Endothelial cell of umbilical vein (primary cell): Measurements from ENCODE around the gene RGS9. TPM values are rescaled to one million over a fixed set of nuclear protein-coding genes. Genes with fewer than 3 reads are reported as not detected.

ENCODE experiments used
- BruUV-seq: library from RNA; stranded (reverse); fragments of 400-500 nt; replicated peaks from 2 replicates; lab custom pipeline; 2021; lab: Mats Ljungman, UMichigan
- CTCF ChIA-PET: fragments of 300-600, 350-600 bp; sonication (Branson Sonifier 250); formaldehyde crosslinking; loops from one replicate; lab custom pipeline; 2021; ENCODE audit warnings: antibody characterized with exemption, inconsistent platforms; lab: Charles Lee
- POLR2A ChIA-PET: fragments of 300-600, 350-600 bp; sonication (Branson Sonifier 250); formaldehyde crosslinking; loops from one replicate; lab custom pipeline; 2021; ENCODE audit warnings: antibody characterized with exemption, inconsistent platforms; lab: Charles Lee
- DNase-seq: peaks from one replicate; pipeline ENCODE4 v3.0.0-alpha.2; 2011; ENCODE audit warnings: low read depth, low spot score
- FAIRE-seq: peaks from 2 replicates; lab custom pipeline; 2011; peaks lifted over from hg19 to GRCh38; lab: Jason Lieb, UNC
- H2AFZ ChIP-seq: 2 replicates; pipeline ENCODE4 v1.6.0; 2012; ENCODE audit warnings: low read depth, low read length, control low read depth, inconsistent platforms
- H3K27ac ChIP-seq: 2 replicates; pipeline ENCODE4 v1.5.1; 2011; ENCODE audit warnings: low read depth, mild to moderate bottlenecking, control low read depth, low read length, moderate library complexity; ENCODE audit not compliant: insufficient read depth
- H3K27me3 ChIP-seq, 2 experiments: 2 replicates each; pipeline versions ENCODE4 v1.6.0 to v1.6.1; 2011; ENCODE audit warnings: low read length in 2 of 2, mixed read lengths in 1 of 2; ENCODE audit not compliant: control insufficient read depth in 2 of 2, insufficient read depth in 2 of 2
- H3K36me3 ChIP-seq, 2 experiments: 2 replicates in 1 of 2; 3 replicates in 1 of 2; pipeline ENCODE4 v1.5.1; 2011; ENCODE audit warnings: low read length in 2 of 2, mild to moderate bottlenecking in 1 of 2, moderate library complexity in 1 of 2; ENCODE audit not compliant: control insufficient read depth in 2 of 2, insufficient read depth in 2 of 2; ENCODE audit errors: extremely low read depth in 1 of 2
- H3K4me1 ChIP-seq: 3 replicates; pipeline ENCODE4 v1.5.1; 2011; ENCODE audit warnings: mild to moderate bottlenecking, low read length; ENCODE audit not compliant: control insufficient read depth, insufficient read depth; ENCODE audit errors: extremely low read depth
- H3K4me2 ChIP-seq: 2 replicates; pipeline ENCODE4 v1.6.1; 2011; ENCODE audit warnings: low read length, control low read depth, mixed read lengths; ENCODE audit not compliant: insufficient read depth
- H3K4me3 ChIP-seq, 3 experiments: fragments of 200-600 bp in 1 of 3; sonication (generic), shearing (Covaris generic) in 1 of 3; replicated peaks in 1 of 3; 2 replicates each; pipeline ENCODE4 v1.5.1; 2011 to 2016; ENCODE audit warnings: control low read depth in 3 of 3, low read length in 3 of 3, mild to moderate bottlenecking in 2 of 3, inconsistent platforms in 1 of 3, low read depth in 1 of 3, moderate library complexity in 1 of 3; ENCODE audit not compliant: insufficient read depth in 1 of 3
- H3K79me2 ChIP-seq: 2 replicates; pipeline ENCODE4 v1.6.0; 2012; ENCODE audit warnings: low read length, inconsistent platforms; ENCODE audit not compliant: control insufficient read depth, insufficient read depth
- H3K9ac ChIP-seq: replicated peaks from 2 replicates; pipeline ENCODE3; 2011; ENCODE audit warnings: low read length, control low read depth; ENCODE audit not compliant: insufficient read depth; ENCODE audit errors: extremely low read depth
- H3K9me1 ChIP-seq: replicated peaks from 3 replicates; pipeline ENCODE4 v1.6.0; 2011; ENCODE audit warnings: mild to moderate bottlenecking, low read length; ENCODE audit not compliant: control insufficient read depth, insufficient read depth; ENCODE audit errors: extremely low read depth
- H3K9me3 ChIP-seq: replicated peaks from 2 replicates; pipeline ENCODE4 v1.5.1; 2012; ENCODE audit warnings: low read length, inconsistent platforms; ENCODE audit not compliant: control insufficient read depth, insufficient read depth
- H4K20me1 ChIP-seq: replicated peaks from 2 replicates; pipeline ENCODE3; 2011; ENCODE audit warnings: mild to moderate bottlenecking, low read length; ENCODE audit not compliant: control insufficient read depth, insufficient read depth; ENCODE audit errors: extremely low read depth
- EZH2 ChIP-seq: IDR thresholded peaks from 2 replicates; pipeline ENCODE4 v1.6.1; 2012; ENCODE audit warnings: borderline replicate concordance, low read depth, mild to moderate bottlenecking, moderate library complexity, low read length, inconsistent platforms; ENCODE audit not compliant: severe bottlenecking
- FOS ChIP-seq: IDR thresholded peaks from 2 replicates; pipeline ENCODE4 v1.6.1; 2011; ENCODE audit warnings: mild to moderate bottlenecking, low read length, moderate library complexity, borderline replicate concordance; ENCODE audit not compliant: insufficient read depth
- GATA2 ChIP-seq: IDR thresholded peaks from 2 replicates; pipeline ENCODE4 v1.7.0; 2011; ENCODE audit warnings: low read depth, mild to moderate bottlenecking, moderate library complexity, mixed read lengths, low read length; ENCODE audit not compliant: insufficient read length, insufficient read depth
- JUN ChIP-seq: IDR thresholded peaks from 2 replicates; pipeline ENCODE4 v1.6.1; 2011; ENCODE audit warnings: borderline replicate concordance, low read depth; ENCODE audit not compliant: insufficient read length, insufficient read depth
- MYC ChIP-seq: IDR thresholded peaks from one replicate; pipeline ENCODE4 v1.6.1; 2011; ENCODE audit warnings: mild to moderate bottlenecking, low read depth, low read length
- POLR2A ChIP-seq: IDR thresholded peaks from 2 replicates; pipeline ENCODE4 v1.6.1; 2012; ENCODE audit warnings: low read depth, mild to moderate bottlenecking, control low read depth, low read length
- POLR2AphosphoS5 ChIP-seq: IDR thresholded peaks from 2 replicates; pipeline ENCODE4 v1.6.1; 2012; ENCODE audit warnings: low read depth, mild to moderate bottlenecking, control low read depth, low read length, moderate library complexity; ENCODE audit not compliant: insufficient read depth
- dilution Hi-C: fragments of 300-500 bp; cut with MboI; formaldehyde crosslinking; loops from one replicate; pipeline ENCODE4 v1.15.0; 2019; ENCODE audit warnings: low sequenced_read_pairs; ENCODE audit not compliant: extremely low pct_ligation_motif_present
- intact Hi-C: fragments of 100-400 bp; cut with micrococcal nuclease; formaldehyde crosslinking; loops from one replicate; pipeline ENCODE4 v1.10.0; 2022
- polyA plus RNA-seq, 4 experiments: library from polyadenylated mRNA; depleted of rRNA in 3 of 4; stranded (reverse) in 3 of 4; unstranded in 1 of 4; fragments of >200 nt; gene quantifications; 2 replicates each; pipeline versions ENCODE4 v1.2.1 to v1.2.3, GENCODE V29; 2011 to 2012; ENCODE audit warnings: missing spikeins in 1 of 4
- total RNA-seq: library from RNA; stranded (reverse); gene quantifications from 2 replicates; pipeline ENCODE4 v1.2.3, GENCODE V29; 2021
- TF ChIP-seq, protein P1 (sequence below), 2 donors: IDR thresholded peaks; 1 replicate in 1 of 2; 2 replicates in 1 of 2; pipeline ENCODE4 v1.5.1; 2011; ENCODE audit warnings: low read length in 2 of 2, mild to moderate bottlenecking in 2 of 2, moderate library complexity in 2 of 2, control low read depth in 1 of 2, inconsistent platforms in 1 of 2, low read depth in 1 of 2; ENCODE audit not compliant: insufficient read depth in 1 of 2; ENCODE audit errors: extremely low read depth in 1 of 2
- TF ChIP-seq, protein P2 (sequence below): IDR thresholded peaks from 2 replicates; pipeline ENCODE4 v1.6.1; 2011; ENCODE audit not compliant: insufficient read depth, insufficient read length

RGS9 gene
- total and polyA plus RNA-seq, 2 donors (not counting 3 experiments of a cell fraction or from before 2014, with no cell fraction given) = 0.61 to 1.4 TPM

DNA sequence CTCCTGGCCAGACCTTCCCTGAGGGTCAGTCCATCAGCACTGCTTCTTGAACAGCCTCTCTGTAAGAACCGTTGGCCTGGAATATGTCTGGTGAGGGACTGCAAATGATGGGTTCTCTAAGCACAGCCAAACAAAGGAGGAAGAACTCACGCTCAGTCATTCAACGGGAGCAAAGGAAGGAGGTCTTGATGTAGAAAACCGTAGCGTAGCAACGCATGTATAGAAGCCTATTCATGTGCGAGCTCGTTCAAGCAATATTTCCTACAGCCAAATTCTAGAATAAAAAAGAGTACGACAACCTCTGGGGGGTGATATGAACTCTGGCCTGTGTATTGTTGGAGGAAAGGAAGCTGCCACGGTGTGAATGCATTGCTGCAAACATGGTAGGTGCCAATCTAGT, 64.2 kb downstream of the RGS9 start:
- no peaks in the 10 kb centered on the region for H3K79me2 ChIP-seq
- peaks cover 0 to 7% of the 10 kb centered on the region in 2 experiments for H3K27me3 ChIP-seq
- H4K20me1 ChIP-seq = no peaks in the 10 kb centered on the region
- no peak overlapping the region for H3K27ac ChIP-seq
- POLR2A ChIA-PET = no interaction called here
- dilution Hi-C loops (no loop called here), intact Hi-C loops (no loop called here)
- H3K9me1 ChIP-seq = no peaks in the 10 kb centered on the region
- no peak overlapping the region for H3K9ac ChIP-seq
- no peak overlapping the region for H3K4me3 ChIP-seq
- H3K9me3 ChIP-seq = no peaks in the 10 kb centered on the region
- no TSS peak for BruUV-seq
- no peaks in the 10 kb centered on the region for H3K36me3 ChIP-seq
- no peak overlapping the region for H3K4me2 ChIP-seq
- TF ChIP-seq, protein P1, sequence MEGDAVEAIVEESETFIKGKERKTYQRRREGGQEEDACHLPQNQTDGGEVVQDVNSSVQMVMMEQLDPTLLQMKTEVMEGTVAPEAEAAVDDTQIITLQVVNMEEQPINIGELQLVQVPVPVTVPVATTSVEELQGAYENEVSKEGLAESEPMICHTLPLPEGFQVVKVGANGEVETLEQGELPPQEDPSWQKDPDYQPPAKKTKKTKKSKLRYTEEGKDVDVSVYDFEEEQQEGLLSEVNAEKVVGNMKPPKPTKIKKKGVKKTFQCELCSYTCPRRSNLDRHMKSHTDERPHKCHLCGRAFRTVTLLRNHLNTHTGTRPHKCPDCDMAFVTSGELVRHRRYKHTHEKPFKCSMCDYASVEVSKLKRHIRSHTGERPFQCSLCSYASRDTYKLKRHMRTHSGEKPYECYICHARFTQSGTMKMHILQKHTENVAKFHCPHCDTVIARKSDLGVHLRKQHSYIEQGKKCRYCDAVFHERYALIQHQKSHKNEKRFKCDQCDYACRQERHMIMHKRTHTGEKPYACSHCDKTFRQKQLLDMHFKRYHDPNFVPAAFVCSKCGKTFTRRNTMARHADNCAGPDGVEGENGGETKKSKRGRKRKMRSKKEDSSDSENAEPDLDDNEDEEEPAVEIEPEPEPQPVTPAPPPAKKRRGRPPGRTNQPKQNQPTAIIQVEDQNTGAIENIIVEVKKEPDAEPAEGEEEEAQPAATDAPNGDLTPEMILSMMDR (IDR thresholded peaks at IDR 0.05; ENCODE audit: extremely low read depth in 1 of 2, insufficient read depth in 1 of 2, low read depth in 1 of 2, low read length in 2 of 2) = no peak
- TF ChIP-seq POLR2A = no peak
- no peak for TF ChIP-seq FOS
- no peak overlapping the region for H2AFZ ChIP-seq
- FAIRE-seq = no peak
- DNase-seq = no peak
- H3K4me1 ChIP-seq = no peaks in the 10 kb centered on the region
- CTCF ChIA-PET = interaction anchor here (1.1 to 2.0 kb wide), 2 partner anchors 18 to 64 kb away, joined by 5 to 6 read pairs; partner anchors contain the start of gene RGS9

DNA sequence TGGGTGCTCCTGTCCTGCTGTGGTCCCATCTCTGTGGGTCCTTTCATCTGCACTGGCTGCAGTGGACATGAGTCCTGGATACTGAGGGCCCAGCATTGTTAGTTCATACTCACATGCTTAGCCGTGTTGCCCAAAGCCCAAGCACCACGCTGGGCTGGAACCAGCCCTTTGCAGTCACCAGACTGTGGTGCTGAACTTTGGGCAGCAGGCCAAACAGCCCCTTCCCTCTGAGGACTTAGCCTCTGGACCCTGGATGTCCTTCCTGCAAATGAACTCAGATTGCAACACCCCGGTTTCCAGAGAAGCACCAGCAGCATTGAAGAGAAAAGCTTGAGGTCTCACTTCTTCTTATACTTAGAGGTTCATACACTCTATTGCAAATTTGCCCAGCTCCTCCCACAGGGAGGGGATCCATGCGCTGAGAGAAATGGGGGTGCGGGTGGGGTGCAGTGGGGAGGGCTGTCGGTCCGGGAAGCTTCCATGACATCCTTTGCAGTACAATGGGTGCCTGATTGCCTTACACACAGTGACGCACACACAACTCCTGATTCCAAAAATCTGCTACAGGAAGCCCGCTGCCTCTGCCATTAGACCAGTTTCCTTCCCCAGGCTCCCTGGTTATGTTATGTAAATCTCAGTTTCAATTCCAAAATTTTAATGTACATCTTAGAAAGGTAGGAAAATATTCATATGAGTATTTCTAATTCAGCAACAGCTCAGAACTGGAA, 65.8 kb downstream of the RGS9 start:
- Histone ChIP-seq H3K36me3 (no peaks in the 10 kb centered on the region), H3K4me2 (no peak overlapping the region), H3K79me2 (no peaks in the 10 kb centered on the region), H3K9me1 (no peaks in the 10 kb centered on the region), H2AFZ (no peak overlapping the region), H4K20me1 (no peaks in the 10 kb centered on the region), H3K27ac (no peak overlapping the region), H3K4me1 (no peaks in the 10 kb centered on the region), H3K9me3 (no peaks in the 10 kb centered on the region), H3K4me3 (no peak overlapping the region), H3K9ac (no peak overlapping the region), H3K27me3 (peaks cover 8 to 13% of the 10 kb centered on the region in 2 experiments)
- POLR2A ChIA-PET = no interaction called here
- FAIRE-seq (no peak), DNase-seq (no peak)
- dilution Hi-C loops (no loop called here), intact Hi-C loops (no loop called here)
- BruUV-seq = no TSS peak
- CTCF ChIA-PET = interaction anchor here (0.8 to 1.5 kb wide), 4 partner anchors 11 to 963 kb away, joined by 3 to 4 read pairs (median 3); partner anchors contain the start of gene RGS9
- TF ChIP-seq FOS = no peak
- TF ChIP-seq MYC = no peak
- TF ChIP-seq EZH2 = no peak
- no peak for TF ChIP-seq POLR2A
- TF ChIP-seq JUN = no peak
- no peak for TF ChIP-seq GATA2
- no peak for TF ChIP-seq POLR2AphosphoS5
- TF ChIP-seq, protein P1 (IDR thresholded peaks at IDR 0.05; ENCODE audit: extremely low read depth in 1 of 2, insufficient read depth in 1 of 2, low read depth in 1 of 2, low read length in 2 of 2) = no peak
- TF ChIP-seq, protein P2, sequence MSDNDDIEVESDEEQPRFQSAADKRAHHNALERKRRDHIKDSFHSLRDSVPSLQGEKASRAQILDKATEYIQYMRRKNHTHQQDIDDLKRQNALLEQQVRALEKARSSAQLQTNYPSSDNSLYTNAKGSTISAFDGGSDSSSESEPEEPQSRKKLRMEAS = no peak
